DMS 273 (cell line): Measurements from ENCODE around the gene PRSS57.

Source experiments
- DNase-seq: peaks from one replicate; lab custom pipeline; 2025; ENCODE audit not compliant: unreplicated experiment; lab: John Stamatoyannopoulos, UW

Gene PRSS57

GRCh38 chr19:653425-653824 is 41.8 kb downstream of the PRSS57 start:
- DNase-seq, result no peak

GRCh38 chr19:652467-653389 is 42.5 kb downstream of the PRSS57 start:
- DNase-seq, result no peak

DNA sequence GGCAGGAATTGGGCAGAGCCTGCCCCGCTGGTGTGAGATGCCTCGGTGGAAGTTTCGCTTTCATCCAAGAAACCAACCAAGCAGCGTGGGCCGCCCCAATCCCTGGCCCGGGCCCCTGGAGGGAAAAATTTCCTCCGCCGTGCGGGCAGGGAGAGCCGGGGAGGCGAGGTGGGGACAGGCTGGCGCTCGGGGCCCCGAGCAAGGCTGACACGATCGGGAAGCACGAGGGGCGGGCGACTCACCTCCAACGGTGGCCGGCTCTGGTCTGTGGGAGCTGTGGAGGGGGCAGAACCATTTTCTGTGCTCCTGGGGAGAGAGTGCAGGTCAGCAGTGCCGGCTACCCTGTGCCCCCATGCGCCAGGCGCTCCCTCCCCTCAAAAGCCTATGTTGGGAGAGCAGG is 43.3 kb downstream of the PRSS57 start:
- no peak for DNase-seq

DNA sequence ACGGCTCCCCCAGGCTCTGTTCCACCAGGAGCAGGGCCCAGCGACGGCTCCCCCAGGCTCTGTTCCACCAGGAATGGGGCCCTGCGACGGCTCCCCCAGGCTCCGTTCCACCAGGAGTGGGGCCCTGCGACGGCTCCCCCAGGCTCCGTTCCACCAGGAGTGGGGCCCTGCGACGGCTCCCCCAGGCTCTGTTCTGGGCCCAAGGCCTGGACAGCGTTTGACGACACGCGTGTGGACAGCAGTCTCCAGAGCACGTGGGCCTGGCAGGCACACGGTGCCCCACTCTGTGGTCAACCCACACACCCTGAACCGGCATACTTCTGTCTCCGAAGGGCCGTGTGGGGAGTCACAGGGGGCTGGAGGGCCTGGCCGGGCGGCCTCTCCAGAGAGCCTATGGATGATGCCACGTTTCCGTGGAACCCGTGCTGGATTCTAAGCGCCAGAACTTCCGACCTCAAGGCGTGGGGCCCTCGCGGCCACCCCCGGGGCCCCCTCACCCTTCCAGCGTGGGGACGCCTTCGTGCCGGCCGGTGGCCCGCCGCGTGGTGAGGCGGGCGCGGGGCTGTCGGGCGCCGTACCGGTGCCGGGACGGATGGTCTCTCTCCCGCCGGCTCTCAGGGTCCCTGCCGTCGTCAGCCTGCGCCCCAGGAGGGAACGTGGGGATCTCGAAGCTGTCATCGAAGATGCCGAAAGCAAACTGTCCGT is 44.0 kb downstream of the PRSS57 start:
- no peak for DNase-seq

- DNase-seq, result no peak
Observed at GRCh38 chr19:650121-650520, 45.1 kb downstream of the PRSS57 start.

- DNase-seq, result no peak
Observed at GRCh38 chr19:648904-649801, 46.1 kb downstream of the PRSS57 start.

GRCh38 chr19:648305-648704 is 46.9 kb downstream of the PRSS57 start:
- DNase-seq, result no peak

- no peak for DNase-seq
Observed at GRCh38 chr19:647566-648284, 47.5 kb downstream of the PRSS57 start.

DNA sequence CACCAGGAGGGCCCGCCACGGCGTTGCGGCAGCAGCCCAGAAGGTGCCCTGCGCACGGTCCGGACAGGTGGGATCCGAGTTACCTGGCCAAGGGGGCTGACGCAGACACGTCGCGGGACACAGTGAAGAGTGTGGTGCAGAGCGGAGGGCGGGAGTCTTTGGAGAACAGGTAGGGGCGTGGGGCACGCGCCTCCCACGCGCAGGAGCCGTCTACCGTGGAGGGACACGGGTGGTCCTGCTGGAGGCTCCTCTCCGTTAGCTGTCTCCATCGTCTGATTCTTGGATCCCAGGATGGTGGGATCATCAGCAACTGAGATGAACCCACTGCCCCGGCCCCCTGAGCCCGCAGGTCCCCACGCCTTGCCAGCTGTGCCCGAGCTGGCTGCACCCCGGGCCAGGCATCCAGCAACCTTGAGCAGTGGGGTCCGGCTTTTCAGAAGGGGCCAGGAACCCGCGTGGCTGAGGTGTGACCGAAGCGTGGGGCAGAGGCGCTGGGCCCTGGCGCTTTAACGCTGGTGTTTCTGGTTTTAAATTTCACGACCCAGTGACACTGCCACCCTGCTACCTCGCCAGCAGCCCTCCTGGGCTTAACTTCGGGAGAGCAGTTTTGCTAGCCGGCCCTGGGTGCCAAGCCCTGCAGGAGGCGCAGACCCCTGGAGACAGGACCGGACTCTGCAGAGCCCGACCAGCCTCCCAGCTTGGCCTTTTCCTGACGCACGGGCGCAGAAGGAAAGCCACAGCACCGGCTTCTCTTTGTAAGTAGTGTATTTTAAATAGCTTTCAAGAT is 48.3 kb downstream of the PRSS57 start:
- DNase-seq, result no peak

DNA sequence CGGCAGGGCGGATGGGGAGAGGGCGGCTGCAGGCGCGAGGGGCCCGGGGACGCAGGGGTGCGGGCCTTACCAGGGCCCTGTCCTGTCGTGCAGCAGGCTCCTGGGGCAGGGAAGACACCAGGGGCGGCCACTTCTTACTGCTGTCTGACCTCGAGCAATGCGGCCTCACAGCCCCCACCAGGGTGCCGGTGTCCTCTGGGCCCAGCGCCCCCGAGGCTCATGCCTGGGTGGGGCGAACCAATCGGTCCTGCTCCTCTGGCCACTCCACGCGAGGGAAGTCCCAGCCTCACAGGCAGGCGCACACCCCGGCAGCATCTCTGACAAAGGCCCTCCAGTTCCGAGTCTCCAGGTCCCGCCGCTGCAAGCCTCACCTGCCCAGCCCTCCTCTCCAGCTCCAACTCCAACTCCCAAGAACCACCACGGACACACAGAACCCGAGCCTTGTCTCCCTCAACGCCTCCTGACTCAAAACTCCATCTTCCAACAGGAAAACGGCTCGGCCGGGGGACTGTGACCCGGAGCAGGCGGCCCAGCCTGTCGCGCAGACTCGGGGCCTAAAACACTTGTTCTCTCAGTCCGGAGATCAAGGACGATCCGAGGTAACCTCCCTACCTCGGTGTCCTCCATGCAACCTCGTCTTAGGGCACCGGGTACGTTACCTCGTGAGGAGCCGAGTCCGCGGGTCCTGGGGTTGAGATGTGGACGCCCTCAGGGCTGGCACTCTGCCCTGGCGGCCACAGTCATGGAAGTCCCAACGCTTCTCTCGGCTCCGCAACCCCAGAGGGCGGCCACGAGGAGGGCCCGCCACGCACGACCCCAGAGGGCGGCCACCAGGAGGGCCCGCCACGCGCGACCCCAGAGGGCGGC is 49.1 kb downstream of the PRSS57 start:
- DNase-seq, result no peak

GRCh38 chr19:644789-645188 is 50.5 kb downstream of the PRSS57 start:
- no peak for DNase-seq

GRCh38 chr19:644363-644762 is 50.9 kb downstream of the PRSS57 start:
- no peak for DNase-seq

GRCh38 chr19:643736-644135 is 51.5 kb downstream of the PRSS57 start:
- no peak for DNase-seq

GRCh38 chr19:642767-643727 is 52.2 kb downstream of the PRSS57 start:
- no peak for DNase-seq

GRCh38 chr19:641702-642101 is 53.5 kb downstream of the PRSS57 start:
- DNase-seq, result no peak

DNA sequence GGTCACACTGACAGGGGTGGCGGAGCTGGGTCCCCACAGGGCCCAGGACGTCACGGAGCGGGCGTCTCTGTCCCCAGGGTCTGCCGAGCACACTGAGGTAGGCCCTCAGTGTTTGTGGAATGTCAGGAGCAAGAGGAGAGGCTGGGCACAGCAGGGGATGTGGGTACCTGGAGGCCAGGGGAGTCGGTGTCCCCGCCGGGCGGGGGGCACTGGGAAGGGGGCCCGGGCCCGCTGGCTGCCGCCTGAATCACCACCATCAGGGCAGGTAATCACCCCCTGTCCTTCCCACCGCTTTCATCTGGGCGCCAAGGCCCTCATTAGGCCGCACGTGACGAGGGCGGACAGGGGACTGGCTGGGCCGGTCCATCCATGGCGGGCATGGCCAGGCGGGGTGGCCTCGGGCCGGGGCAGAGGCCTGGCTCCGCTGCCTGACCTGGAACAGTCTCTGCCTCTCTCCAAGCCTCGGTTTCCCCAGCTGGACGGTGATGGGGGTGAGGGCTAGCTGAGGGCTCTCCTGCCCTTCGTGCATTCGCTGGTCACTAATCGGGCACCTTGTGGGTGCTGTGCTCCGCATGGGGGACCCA is 54.6 kb downstream of the PRSS57 start:
- no peak for DNase-seq

GRCh38 chr19:640161-640558 is 55.1 kb downstream of the PRSS57 start:
- DNase-seq, result no peak
